ENCODE results near the gene PRELID2.
"Not testable (repeated sequence)": the region's sequence is repeated elsewhere in the genome, so short reads cannot be mapped to it uniquely, and the experiment has no call there.

Gene PRELID2

GRCh38 chr5:145743396-145744061 is 91.6 kb downstream of the PRELID2 start:
- Histone ChIP-seq H3K36me3 (ENCODE audit: insufficient read depth, low read length) (no peaks in the 10 kb centered on the region), H3K9me3 (ENCODE audit: insufficient read depth, low read depth, low read length) (no peaks in the 10 kb centered on the region; the same call in 1 of the 2 replicates), H3K27ac (ENCODE audit: low read depth, low read length) (no peak overlapping the region), H3K9ac (ENCODE audit: low read depth, low read length) (no peak overlapping the region), H3K27me3 (ENCODE audit: insufficient read depth, low read length) (no peaks in the 10 kb centered on the region), H3K4me3 (ENCODE audit: low read length) (no peak overlapping the region), H3K4me1 (ENCODE audit: insufficient read depth, low read length) (no peaks in the 10 kb centered on the region)
- 97% methylated on average over 14 of the region's 14 CpGs for WGBS

GRCh38 chr5:145739843-145740242 is 95.3 kb downstream of the PRELID2 start:
- Histone ChIP-seq H3K9ac (ENCODE audit: low read depth, low read length) (no peak overlapping the region), H3K9me3 (ENCODE audit: insufficient read depth, low read depth, low read length) (no peaks in the 10 kb centered on the region; the same call in 1 of the 2 replicates), H3K27ac (ENCODE audit: low read depth, low read length) (no peak overlapping the region), H3K27me3 (ENCODE audit: insufficient read depth, low read length) (no peaks in the 10 kb centered on the region), H3K36me3 (ENCODE audit: insufficient read depth, low read length) (no peaks in the 10 kb centered on the region), H3K4me1 (ENCODE audit: insufficient read depth, low read length) (no peaks in the 10 kb centered on the region), H3K4me3 (ENCODE audit: low read length) (no peak overlapping the region)

- H3K9me3 ChIP-seq (ENCODE audit: insufficient read depth, low read depth, low read length), result no peaks in the 10 kb centered on the region; the same call in 1 of the 2 replicates
- H3K27me3 ChIP-seq (ENCODE audit: insufficient read depth, low read length), result no peaks in the 10 kb centered on the region
- H3K9ac ChIP-seq (ENCODE audit: low read depth, low read length), result no peak overlapping the region
- no peaks in the 10 kb centered on the region for H3K4me1 ChIP-seq (ENCODE audit: insufficient read depth, low read length)
- H3K36me3 ChIP-seq (ENCODE audit: insufficient read depth, low read length), result no peaks in the 10 kb centered on the region
- H3K27ac ChIP-seq (ENCODE audit: low read depth, low read length), result no peak overlapping the region
- no peak overlapping the region for H3K4me3 ChIP-seq (ENCODE audit: low read length)
These were observed 96.9 kb downstream of the PRELID2 start for GRCh38 chr5:145738227-145738626.

- Histone ChIP-seq H3K9ac (ENCODE audit: low read depth, low read length) (no peak overlapping the region), H3K4me3 (ENCODE audit: low read length) (no peak overlapping the region), H3K36me3 (ENCODE audit: insufficient read depth, low read length) (no peaks in the 10 kb centered on the region), H3K9me3 (ENCODE audit: insufficient read depth, low read depth, low read length) (peaks cover under 1% of the 10 kb centered on the region; the same call in 1 of the 2 replicates), H3K4me1 (ENCODE audit: insufficient read depth, low read length) (no peaks in the 10 kb centered on the region), H3K27me3 (ENCODE audit: insufficient read depth, low read length) (no peaks in the 10 kb centered on the region), H3K27ac (ENCODE audit: low read depth, low read length) (no peak overlapping the region)
- WGBS, result 100% methylated on average over 1 of the region's 1 CpG
These were observed 97.6 kb downstream of the PRELID2 start for GRCh38 chr5:145737578-145737977.

GRCh38 chr5:145729956-145730355 is 105.2 kb downstream of the PRELID2 start:
- not testable (repeated sequence) for H3K27me3 ChIP-seq (ENCODE audit: insufficient read depth, low read length); H3K9ac ChIP-seq (ENCODE audit: low read depth, low read length); H3K36me3 ChIP-seq (ENCODE audit: insufficient read depth, low read length); H3K4me1 ChIP-seq (ENCODE audit: insufficient read depth, low read length); H3K27ac ChIP-seq (ENCODE audit: low read depth, low read length); H3K4me3 ChIP-seq (ENCODE audit: low read length)
- H3K9me3 ChIP-seq (ENCODE audit: insufficient read depth, low read depth, low read length), result peaks cover 58% of the 10 kb centered on the region
- 100% methylated on average over 1 of the region's 1 CpG for WGBS

GRCh38 chr5:145723516-145723915 is 111.6 kb downstream of the PRELID2 start:
- Histone ChIP-seq H3K27ac (ENCODE audit: low read depth, low read length) (no peak overlapping the region), H3K9me3 (ENCODE audit: insufficient read depth, low read depth, low read length) (peaks cover 27% of the 10 kb centered on the region), H3K9ac (ENCODE audit: low read depth, low read length) (no peak overlapping the region), H3K4me1 (ENCODE audit: insufficient read depth, low read length) (no peaks in the 10 kb centered on the region), H3K36me3 (ENCODE audit: insufficient read depth, low read length) (no peaks in the 10 kb centered on the region), H3K27me3 (ENCODE audit: insufficient read depth, low read length) (no peaks in the 10 kb centered on the region), H3K4me3 (ENCODE audit: low read length) (no peak overlapping the region)
- WGBS, result 100% methylated on average over 1 of the region's 1 CpG

GRCh38 chr5:145718956-145719355 is 116.2 kb downstream of the PRELID2 start:
- Histone ChIP-seq H3K4me1 (ENCODE audit: insufficient read depth, low read length) (no peaks in the 10 kb centered on the region), H3K9me3 (ENCODE audit: insufficient read depth, low read depth, low read length) (no peaks in the 10 kb centered on the region), H3K27me3 (ENCODE audit: insufficient read depth, low read length) (no peaks in the 10 kb centered on the region), H3K27ac (ENCODE audit: low read depth, low read length) (no peak overlapping the region), H3K4me3 (ENCODE audit: low read length) (no peak overlapping the region), H3K9ac (ENCODE audit: low read depth, low read length) (no peak overlapping the region), H3K36me3 (ENCODE audit: insufficient read depth, low read length) (no peaks in the 10 kb centered on the region)
- WGBS, result 55% methylated on average over 1 of the region's 1 CpG

- H3K36me3 ChIP-seq (ENCODE audit: insufficient read depth, low read length), result no peaks in the 10 kb centered on the region
- H3K27ac ChIP-seq (ENCODE audit: low read depth, low read length), result no peak overlapping the region
- H3K4me1 ChIP-seq (ENCODE audit: insufficient read depth, low read length), result no peaks in the 10 kb centered on the region
- WGBS, result 96% methylated on average over 1 of the region's 1 CpG
- H3K9me3 ChIP-seq (ENCODE audit: insufficient read depth, low read depth, low read length), result no peaks in the 10 kb centered on the region
- H3K4me3 ChIP-seq (ENCODE audit: low read length), result no peak overlapping the region
- H3K27me3 ChIP-seq (ENCODE audit: insufficient read depth, low read length), result no peaks in the 10 kb centered on the region
- no peak overlapping the region for H3K9ac ChIP-seq (ENCODE audit: low read depth, low read length)
These were observed 119.7 kb downstream of the PRELID2 start for GRCh38 chr5:145715412-145715811.

- Histone ChIP-seq H3K27me3 (ENCODE audit: insufficient read depth, low read length) (no peaks in the 10 kb centered on the region), H3K4me3 (ENCODE audit: low read length) (no peak overlapping the region), H3K9me3 (ENCODE audit: insufficient read depth, low read depth, low read length) (no peaks in the 10 kb centered on the region), H3K9ac (ENCODE audit: low read depth, low read length) (no peak overlapping the region), H3K27ac (ENCODE audit: low read depth, low read length) (no peak overlapping the region), H3K4me1 (ENCODE audit: insufficient read depth, low read length) (no peaks in the 10 kb centered on the region), H3K36me3 (ENCODE audit: insufficient read depth, low read length) (no peaks in the 10 kb centered on the region)
- 89% methylated on average over 1 of the region's 2 CpGs for WGBS
These were observed 122.9 kb downstream of the PRELID2 start for GRCh38 chr5:145712245-145712644.

- 97% methylated on average over 3 of the region's 3 CpGs for WGBS
- H3K9ac ChIP-seq (ENCODE audit: low read depth, low read length), result no peak overlapping the region
These were observed 123.7 kb downstream of the PRELID2 start for GRCh38 chr5:145711417-145711816.

More at GRCh38 chr5:145711417-145711816, 123.7 kb downstream of the PRELID2 start:
- H3K9me3 ChIP-seq (ENCODE audit: insufficient read depth, low read depth, low read length), result no peaks in the 10 kb centered on the region
- no peak overlapping the region for H3K4me3 ChIP-seq (ENCODE audit: low read length)
- no peaks in the 10 kb centered on the region for H3K36me3 ChIP-seq (ENCODE audit: insufficient read depth, low read length)
- H3K4me1 ChIP-seq (ENCODE audit: insufficient read depth, low read length), result no peaks in the 10 kb centered on the region
- H3K27me3 ChIP-seq (ENCODE audit: insufficient read depth, low read length), result no peaks in the 10 kb centered on the region
- H3K27ac ChIP-seq (ENCODE audit: low read depth, low read length), result no peak overlapping the region

Measured in HUES64 (cell line).